K562 (cell line): ENCODE results near the gene SLC16A5. TPM values are rescaled to one million over a fixed set of nuclear protein-coding genes. Genes with fewer than 3 reads are reported as not detected.

ENCODE experiments used
- ATF7 ChIP-seq: fragments of 450-650 bp; IDR thresholded peaks from 2 replicates; pipeline ENCODE4 v1.7.1; 2014; ENCODE audit warnings: mild to moderate bottlenecking, moderate library complexity
- BDP1 ChIP-seq: IDR thresholded peaks from 3 replicates; pipeline ENCODE4 v1.6.1; 2011; ENCODE audit not compliant: insufficient read length, insufficient read depth
- CBX3 ChIP-seq, 2 experiments: IDR thresholded peaks; 1 replicate in 1 of 2; 2 replicates in 1 of 2; pipeline ENCODE4 v1.6.1; 2012; ENCODE audit warnings: inconsistent platforms in 2 of 2, low read length in 2 of 2, borderline replicate concordance in 1 of 2, control low read depth in 1 of 2
- CTBP1 ChIP-seq: fragments of 450-650 bp; IDR thresholded peaks from 2 replicates; pipeline ENCODE4 v1.6.1; 2016; ENCODE audit warnings: borderline replicate concordance
- DMBX1 ChIP-seq: fragments of 250-450 bp; sonication (Bioruptor Pico); IDR thresholded peaks from 2 replicates; pipeline ENCODE4 v1.8.0; 2022; ENCODE audit warnings: inconsistent platforms, mild to moderate bottlenecking, moderate library complexity, borderline replicate concordance
- E2F6 ChIP-seq, 2 experiments: IDR thresholded peaks; 2 replicates each; pipeline ENCODE4 v1.6.1; 2011; ENCODE audit warnings: borderline replicate concordance in 1 of 2, control low read depth in 1 of 2, low read depth in 1 of 2, low read length in 1 of 2, mild to moderate bottlenecking in 1 of 2, mixed read lengths in 1 of 2, moderate library complexity in 1 of 2; ENCODE audit not compliant: insufficient read depth in 1 of 2, insufficient read length in 1 of 2, poor library complexity in 1 of 2, severe bottlenecking in 1 of 2; ENCODE audit errors: extremely low read depth in 1 of 2
- E4F1 ChIP-seq: fragments of 250-450 bp; sonication (Bioruptor Pico); IDR thresholded peaks from 2 replicates; pipeline ENCODE4 v1.5.0; 2021; ENCODE audit warnings: mild to moderate bottlenecking, borderline replicate concordance
- ERF ChIP-seq: fragments of 450-650 bp; formaldehyde crosslinking; IDR thresholded peaks from 2 replicates; pipeline ENCODE4 v1.4.0; 2020; ENCODE audit warnings: mild to moderate bottlenecking, mixed read lengths
- IRF2 ChIP-seq: sonication (generic); formaldehyde crosslinking; IDR thresholded peaks from 2 replicates; pipeline ENCODE4 v1.8.1; 2022; ENCODE audit warnings: mild to moderate bottlenecking, missing genetic modification reagents
- KDM4B ChIP-seq, 2 experiments: fragments of 450-650 bp in 1 of 2; sonication (generic) in 1 of 2; IDR thresholded peaks; 2 replicates each; pipeline ENCODE4 v1.6.1; 2016 to 2017; ENCODE audit warnings: borderline replicate concordance in 2 of 2, antibody characterized with exemption in 1 of 2, low read depth in 1 of 2, mild to moderate bottlenecking in 1 of 2
- MEF2A ChIP-seq: IDR thresholded peaks from 2 replicates; pipeline ENCODE4 v1.6.1; 2011; ENCODE audit warnings: low read depth, mild to moderate bottlenecking, low read length, moderate library complexity; ENCODE audit not compliant: control insufficient read depth
- NCOA1 ChIP-seq: fragments of 450-650 bp; IDR thresholded peaks from 2 replicates; pipeline ENCODE4 v1.6.1; 2016; ENCODE audit warnings: low read depth
- NONO ChIP-seq, 2 experiments: fragments of 200-400 bp in 1 of 2; fragments of 450-650 bp in 1 of 2; formaldehyde crosslinking in 1 of 2; IDR thresholded peaks; 2 replicates each; pipeline ENCODE4 v1.6.1; 2017; ENCODE audit warnings: low read depth in 2 of 2, mild to moderate bottlenecking in 2 of 2, moderate library complexity in 2 of 2, low read length in 1 of 2
- SAFB ChIP-seq: fragments of 200-400 bp; formaldehyde crosslinking; IDR thresholded peaks from 2 replicates; pipeline ENCODE4 v1.6.1; 2017; ENCODE audit warnings: low read depth, low read length, borderline replicate concordance
- SMARCA4 ChIP-seq: fragments of 450-650 bp; IDR thresholded peaks from 2 replicates; pipeline ENCODE4 v1.6.1; 2016
- polyA plus RNA-seq, 8 experiments: library from polyadenylated mRNA; depleted of rRNA in 4 of 8; stranded (reverse) in 5 of 8; unstranded in 3 of 8; fragments of >200 nt; fragmentation: Nextera tagmentation in 2 of 8; fragmentation: Illumina TruSeq in 1 of 8; extraction: Ambion mirVana in 2 of 8; extraction: Trizol in 1 of 8; gene quantifications; 2 replicates each; pipeline versions ENCODE4 v1.2.1 to v1.2.3, GENCODE V29; 2011 to 2014; ENCODE audit warnings: inconsistent platforms in 1 of 8, missing spikeins in 1 of 8
- total RNA-seq, 7 experiments: library from RNA; depleted of rRNA in 6 of 7; stranded (reverse); fragments of >200 nt in 6 of 7; fragmentation: Illumina TruSeq in 2 of 7; extraction: Trizol in 2 of 7; gene quantifications; 2 replicates each; pipeline versions ENCODE4 v1.2.1 to v1.2.3, GENCODE V29; 2011 to 2021; ENCODE audit warnings: low replicate concordance in 1 of 7
- TF ChIP-seq, protein P1 (sequence below): fragments of 200-800 bp; sonication (Bioruptor generic); IDR thresholded peaks from 2 replicates; pipeline ENCODE4 v1.6.1; 2017; ENCODE audit warnings: missing genetic modification characterization, missing compliant biosample characterization
- TF ChIP-seq, protein P2 (sequence below): sonication (generic); formaldehyde crosslinking; IDR thresholded peaks from 2 replicates; pipeline ENCODE4 v1.8.0; 2022; ENCODE audit warnings: missing genetic modification reagents, mild to moderate bottlenecking, moderate library complexity, borderline replicate concordance
- TF ChIP-seq, protein P3 (sequence below): fragments of 450-650 bp; conservative IDR thresholded peaks from 2 replicates; pipeline ENCODE4 v1.6.1; 2016; ENCODE audit warnings: missing genetic modification characterization, low read depth, mild to moderate bottlenecking, missing compliant biosample characterization, moderate library complexity

The SLC16A5 gene
- total and polyA plus RNA-seq, 9 of the 15 experiments (the other 6 are each of a cell fraction or from before 2014, with no cell fraction given), result 0.06 to 2.6 (median 0.91) TPM

- TF ChIP-seq CTBP1 (peak; percentile 98), SAFB (no peak), DMBX1 (CRISPR knock-in tag) (peak; percentile 94), SMARCA4 (peak; percentile 96), NCOA1 (peak; percentile 56; the same call in 1 of the 2 replicates), BDP1 (no peak), MEF2A (no peak), ATF7 (peak; percentile 76; the same call in 1 of the 2 replicates), KDM4B (IDR thresholded peaks at IDR 0.05; ENCODE audit: borderline replicate concordance in 2 of 2, low read depth in 1 of 2) (0 out of 4 replicates have a peak, but pooled peaks of 1 of the 2 experiments have one; percentile 54), E2F6 (IDR thresholded peaks at IDR 0.05; ENCODE audit: borderline replicate concordance in 1 of 2, extremely low read depth in 1 of 2, insufficient read depth in 1 of 2, insufficient read length in 1 of 2, low read depth in 1 of 2, low read length in 1 of 2, poor library complexity in 1 of 2, severe bottlenecking in 1 of 2) (peak in 1 of 2 experiments; percentile 7), ERF (0 out of 2 replicates have a peak, but pooled peaks have one; percentile 38), E4F1 (CRISPR knock-in tag) (no peak), NONO (IDR thresholded peaks at IDR 0.05; ENCODE audit: low read depth in 2 of 2, low read length in 1 of 2) (peak in 1 of 2 experiments; percentile 45; a peak in 1 of 4 replicates), IRF2 (no peak), CBX3 (IDR thresholded peaks at IDR 0.05; ENCODE audit: borderline replicate concordance in 1 of 2, low read length in 2 of 2) (peak in 1 of 2 experiments; percentile 66; a peak in 1 of 3 replicates)
- TF ChIP-seq, protein P1, sequence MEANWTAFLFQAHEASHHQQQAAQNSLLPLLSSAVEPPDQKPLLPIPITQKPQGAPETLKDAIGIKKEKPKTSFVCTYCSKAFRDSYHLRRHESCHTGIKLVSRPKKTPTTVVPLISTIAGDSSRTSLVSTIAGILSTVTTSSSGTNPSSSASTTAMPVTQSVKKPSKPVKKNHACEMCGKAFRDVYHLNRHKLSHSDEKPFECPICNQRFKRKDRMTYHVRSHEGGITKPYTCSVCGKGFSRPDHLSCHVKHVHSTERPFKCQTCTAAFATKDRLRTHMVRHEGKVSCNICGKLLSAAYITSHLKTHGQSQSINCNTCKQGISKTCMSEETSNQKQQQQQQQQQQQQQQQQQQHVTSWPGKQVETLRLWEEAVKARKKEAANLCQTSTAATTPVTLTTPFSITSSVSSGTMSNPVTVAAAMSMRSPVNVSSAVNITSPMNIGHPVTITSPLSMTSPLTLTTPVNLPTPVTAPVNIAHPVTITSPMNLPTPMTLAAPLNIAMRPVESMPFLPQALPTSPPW, result peak; percentile 61
- TF ChIP-seq, protein P2, sequence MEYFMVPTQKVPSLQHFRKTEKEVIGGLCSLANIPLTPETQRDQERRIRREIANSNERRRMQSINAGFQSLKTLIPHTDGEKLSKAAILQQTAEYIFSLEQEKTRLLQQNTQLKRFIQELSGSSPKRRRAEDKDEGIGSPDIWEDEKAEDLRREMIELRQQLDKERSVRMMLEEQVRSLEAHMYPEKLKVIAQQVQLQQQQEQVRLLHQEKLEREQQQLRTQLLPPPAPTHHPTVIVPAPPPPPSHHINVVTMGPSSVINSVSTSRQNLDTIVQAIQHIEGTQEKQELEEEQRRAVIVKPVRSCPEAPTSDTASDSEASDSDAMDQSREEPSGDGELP (CRISPR knock-in tag), result peak; percentile 77; the same call in 1 of the 2 replicates
- TF ChIP-seq, protein P3, sequence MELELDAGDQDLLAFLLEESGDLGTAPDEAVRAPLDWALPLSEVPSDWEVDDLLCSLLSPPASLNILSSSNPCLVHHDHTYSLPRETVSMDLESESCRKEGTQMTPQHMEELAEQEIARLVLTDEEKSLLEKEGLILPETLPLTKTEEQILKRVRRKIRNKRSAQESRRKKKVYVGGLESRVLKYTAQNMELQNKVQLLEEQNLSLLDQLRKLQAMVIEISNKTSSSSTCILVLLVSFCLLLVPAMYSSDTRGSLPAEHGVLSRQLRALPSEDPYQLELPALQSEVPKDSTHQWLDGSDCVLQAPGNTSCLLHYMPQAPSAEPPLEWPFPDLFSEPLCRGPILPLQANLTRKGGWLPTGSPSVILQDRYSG (tag), result peak; percentile 78
Measured at GRCh38 chr17:75124041-75124818, 36.5 kb downstream of the SLC16A5 start (continued).
